Loucy (cell line): Measurements from ENCODE around the gene SGPP2.

Experiments used
- CTCF ChIP-seq: fragments of 200-600 bp; sonication (generic); conservative IDR thresholded peaks from 2 replicates; pipeline ENCODE4 v1.5.1; 2014; ENCODE audit warnings: mild to moderate bottlenecking, antibody characterized with exemption, low read length
- EZH2phosphoT487 ChIP-seq: fragments of 200-600 bp; IDR thresholded peaks from 2 replicates; pipeline ENCODE4 v1.6.1; 2018; ENCODE audit warnings: antibody characterized with exemption, mild to moderate bottlenecking, moderate library complexity, borderline replicate concordance

- no peak for TF ChIP-seq CTCF
- TF ChIP-seq EZH2phosphoT487: no peak
These were observed 82.0 kb downstream of the SGPP2 start for GRCh38 chr2:222506230-222506935.
